Measurements from ENCODE around the gene SNRPD3.

SNRPD3 gene

DNA sequence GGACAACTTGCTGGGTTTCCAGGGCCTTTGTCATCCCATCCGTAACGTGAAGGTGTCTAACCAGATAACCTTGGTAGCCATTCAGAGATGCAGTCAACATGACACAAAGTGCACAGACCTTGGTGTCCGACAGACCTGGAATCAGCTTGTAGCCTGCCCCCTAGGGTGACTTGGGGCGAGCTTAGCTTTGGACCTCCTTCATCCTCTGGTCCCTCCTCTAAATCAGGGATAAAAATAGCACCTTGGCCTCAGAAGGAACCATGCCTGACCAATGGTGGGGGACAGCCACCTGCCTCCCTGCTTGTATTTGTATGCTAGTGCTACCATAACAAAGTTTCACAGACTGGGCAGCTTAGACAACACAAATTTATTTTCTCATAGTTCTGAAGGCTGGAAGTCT lies 3.7 kb downstream of the SNRPD3 start:
- Histone ChIP-seq H2BK12ac (ENCODE audit: low read length) (no peak overlapping the region), H3K23ac (ENCODE audit: low read depth, low read length, poor library complexity) (no peak overlapping the region), H3K27ac (replicated peaks; ENCODE audit: low read length) (no peak overlapping the region), H3K4me2 (ENCODE audit: insufficient read depth, low read length, poor library complexity, severe bottlenecking) (no peak overlapping the region), H3K18ac (ENCODE audit: low read length) (no peak overlapping the region), H3K9me3 (replicated peaks in 1 of 2; ENCODE audit: control insufficient read depth in 2 of 2, insufficient read depth in 1 of 2, low read depth in 1 of 2, low read length in 2 of 2) (peaks cover 0 to 2% of the 10 kb centered on the region in 2 donors), H3K36me3 (replicated peaks in 1 of 2; ENCODE audit: control insufficient read depth in 2 of 2, insufficient read depth in 2 of 2, low read length in 2 of 2) (peaks cover 32 to 74% of the 10 kb centered on the region in 2 donors), H3K4me1 (ENCODE audit: control insufficient read depth in 2 of 2, insufficient read depth in 1 of 2, low read depth in 1 of 2, low read length in 2 of 2) (peaks cover 4 to 10% of the 10 kb centered on the region in 2 donors), H3K27me3 (ENCODE audit: control insufficient read depth in 3 of 3, insufficient read depth in 3 of 3, low read depth in 1 of 3, low read length in 3 of 3) (no peaks in the 10 kb centered on the region), H2AFZ (ENCODE audit: low read length) (no peak overlapping the region), H2BK15ac (ENCODE audit: low read length) (no peak overlapping the region), H3K79me1 (ENCODE audit: low read depth, low read length) (peaks cover 14% of the 10 kb centered on the region), H4K91ac (ENCODE audit: low read depth, low read length, poor library complexity) (no peak overlapping the region), H2BK120ac (ENCODE audit: low read depth, low read length) (no peak overlapping the region), H3K4ac (ENCODE audit: low read length) (no peak overlapping the region), H4K8ac (ENCODE audit: low read depth, low read length) (no peak overlapping the region), H3K4me3 (ENCODE audit: low read length in 2 of 2) (no peak overlapping the region), H2AK5ac (ENCODE audit: low read depth, low read length) (no peak overlapping the region), H3K9ac (ENCODE audit: low read depth, low read length, poor library complexity) (no peak overlapping the region), H2BK5ac (ENCODE audit: low read length) (no peak overlapping the region), H3K14ac (ENCODE audit: low read length) (no peak overlapping the region)
- WGBS, 2 donors (ENCODE audit: extremely low coverage in 2 of 2, insufficient read length in 2 of 2, insufficient replicate concordance in 1 of 2), result no CpG with 5 or more reads among the region's 4 CpGs
- DNase-seq (ENCODE audit: low spot score), result no peak

DNA sequence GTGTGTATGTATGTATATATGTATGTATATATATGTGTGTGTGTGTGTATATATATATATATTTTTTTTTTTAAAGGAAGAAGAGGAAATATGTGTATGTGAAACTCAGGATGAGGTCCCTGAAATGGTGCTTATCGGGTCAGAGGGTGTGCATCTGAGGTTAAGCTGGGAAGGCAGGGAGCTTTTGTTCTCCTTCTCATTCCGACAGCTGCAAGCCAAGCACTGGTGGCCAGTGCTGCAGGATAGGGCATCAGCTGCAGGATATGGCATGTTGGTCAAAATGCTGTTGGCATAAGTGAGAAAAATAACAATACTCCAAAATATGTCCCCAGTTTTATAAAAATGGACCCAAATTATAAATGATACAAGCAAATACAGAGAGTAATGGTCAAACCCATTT lies 7.4 kb downstream of the SNRPD3 start:
- H4K8ac ChIP-seq (ENCODE audit: low read depth, low read length), result no peak overlapping the region
- H3K27ac ChIP-seq (replicated peaks; ENCODE audit: low read length), result no peak overlapping the region
- H3K27me3 ChIP-seq (ENCODE audit: control insufficient read depth in 3 of 3, insufficient read depth in 3 of 3, low read depth in 1 of 3, low read length in 3 of 3), result no peaks in the 10 kb centered on the region
- peaks cover 21% of the 10 kb centered on the region for H3K79me1 ChIP-seq (ENCODE audit: low read depth, low read length)
- no peak overlapping the region for H2BK15ac ChIP-seq (ENCODE audit: low read length)
- no peak overlapping the region for H2AFZ ChIP-seq (ENCODE audit: low read length)
- no peak overlapping the region for H3K18ac ChIP-seq (ENCODE audit: low read length)
- DNase-seq (ENCODE audit: low spot score), result no peak
- no peak overlapping the region for H2AK5ac ChIP-seq (ENCODE audit: low read depth, low read length)
- H3K36me3 ChIP-seq (replicated peaks in 1 of 2; ENCODE audit: control insufficient read depth in 2 of 2, insufficient read depth in 2 of 2, low read length in 2 of 2), result peaks cover 36 to 94% of the 10 kb centered on the region in 2 donors
- no peak overlapping the region for H3K9ac ChIP-seq (ENCODE audit: low read depth, low read length, poor library complexity)
- H3K9me3 ChIP-seq (replicated peaks in 1 of 2; ENCODE audit: control insufficient read depth in 2 of 2, insufficient read depth in 1 of 2, low read depth in 1 of 2, low read length in 2 of 2), result peaks cover 0 to 3% of the 10 kb centered on the region in 2 donors
- WGBS, 2 donors (ENCODE audit: extremely low coverage in 2 of 2, insufficient read length in 2 of 2, insufficient replicate concordance in 1 of 2), result no CpG with 5 or more reads among the region's 2 CpGs
- H2BK120ac ChIP-seq (ENCODE audit: low read depth, low read length), result no peak overlapping the region
- no peak overlapping the region for H2BK12ac ChIP-seq (ENCODE audit: low read length)
- H3K4me2 ChIP-seq (ENCODE audit: insufficient read depth, low read length, poor library complexity, severe bottlenecking), result no peak overlapping the region
- no peak overlapping the region for H3K23ac ChIP-seq (ENCODE audit: low read depth, low read length, poor library complexity)
- no peak overlapping the region for H3K14ac ChIP-seq (ENCODE audit: low read length)
- H3K4me3 ChIP-seq (ENCODE audit: low read length in 2 of 2), result no peak overlapping the region
- no peak overlapping the region for H3K4ac ChIP-seq (ENCODE audit: low read length)
- no peak overlapping the region for H2BK5ac ChIP-seq (ENCODE audit: low read length)
- no peaks in the 10 kb centered on the region for H3K4me1 ChIP-seq (ENCODE audit: control insufficient read depth in 2 of 2, insufficient read depth in 1 of 2, low read depth in 1 of 2, low read length in 2 of 2)
- H4K91ac ChIP-seq (ENCODE audit: low read depth, low read length, poor library complexity), result no peak overlapping the region

DNA sequence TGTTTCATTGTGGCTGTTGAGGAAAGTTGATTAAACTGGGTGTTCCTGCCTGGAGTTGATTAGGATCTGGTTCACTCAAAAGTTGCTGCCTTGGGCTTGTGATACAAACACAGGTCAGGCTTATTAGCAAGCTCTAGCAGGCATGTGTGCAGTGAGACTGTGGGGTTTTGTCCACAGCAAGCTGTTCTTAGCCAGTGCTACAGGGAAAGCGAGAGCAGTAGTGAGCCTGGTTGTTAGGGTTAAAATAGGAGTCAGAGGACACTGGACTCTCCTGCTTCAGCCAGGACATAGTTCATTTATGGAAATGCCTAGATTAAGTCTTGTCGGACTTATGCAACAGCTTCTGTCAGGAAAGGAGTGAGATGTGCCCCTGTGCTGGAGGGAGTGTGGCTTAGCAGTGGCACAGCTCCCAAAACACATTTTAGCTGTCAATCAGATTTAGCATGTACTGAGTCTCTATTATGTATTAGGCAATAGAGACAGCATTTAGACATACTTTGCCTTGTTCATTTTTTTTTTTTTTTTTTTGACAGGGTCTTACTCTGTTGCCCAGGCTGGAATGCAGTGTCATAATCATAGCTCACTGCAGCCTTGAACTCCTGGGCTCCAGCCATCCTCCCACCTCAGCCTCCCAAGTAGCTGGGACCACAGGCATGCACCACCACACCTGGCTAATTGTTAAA lies 8.7 kb downstream of the SNRPD3 start:
- no CpG with 5 or more reads among the region's 2 CpGs for WGBS, 2 donors (ENCODE audit: extremely low coverage in 2 of 2, insufficient read length in 2 of 2, insufficient replicate concordance in 1 of 2)
- no peak overlapping the region for H3K4ac ChIP-seq (ENCODE audit: low read length)
- H2BK120ac ChIP-seq (ENCODE audit: low read depth, low read length), result no peak overlapping the region
- H3K9me3 ChIP-seq (replicated peaks in 1 of 2; ENCODE audit: control insufficient read depth in 2 of 2, insufficient read depth in 1 of 2, low read depth in 1 of 2, low read length in 2 of 2), result peaks cover 0 to 3% of the 10 kb centered on the region in 2 donors
- no peak overlapping the region for H2BK5ac ChIP-seq (ENCODE audit: low read length)
- H3K79me1 ChIP-seq (ENCODE audit: low read depth, low read length), result peaks cover 18% of the 10 kb centered on the region
- no peak overlapping the region for H2BK12ac ChIP-seq (ENCODE audit: low read length)
- no peak overlapping the region for H2BK15ac ChIP-seq (ENCODE audit: low read length)
- no peak overlapping the region for H2AK5ac ChIP-seq (ENCODE audit: low read depth, low read length)
- H3K9ac ChIP-seq (ENCODE audit: low read depth, low read length, poor library complexity), result no peak overlapping the region
- H3K27me3 ChIP-seq (ENCODE audit: control insufficient read depth in 3 of 3, insufficient read depth in 3 of 3, low read depth in 1 of 3, low read length in 3 of 3), result no peaks in the 10 kb centered on the region
- H3K4me2 ChIP-seq (ENCODE audit: insufficient read depth, low read length, poor library complexity, severe bottlenecking), result no peak overlapping the region
- peaks cover 35 to 90% of the 10 kb centered on the region in 2 donors for H3K36me3 ChIP-seq (replicated peaks in 1 of 2; ENCODE audit: control insufficient read depth in 2 of 2, insufficient read depth in 2 of 2, low read length in 2 of 2)
- no peak overlapping the region for H3K23ac ChIP-seq (ENCODE audit: low read depth, low read length, poor library complexity)
- H3K18ac ChIP-seq (ENCODE audit: low read length), result no peak overlapping the region
- H3K4me3 ChIP-seq (ENCODE audit: low read length in 2 of 2), result peak overlapping the region in 1 of 2 donors; percentile 36
- no peak for DNase-seq (ENCODE audit: low spot score)
- no peak overlapping the region for H4K8ac ChIP-seq (ENCODE audit: low read depth, low read length)
- H3K4me1 ChIP-seq (ENCODE audit: control insufficient read depth in 2 of 2, insufficient read depth in 1 of 2, low read depth in 1 of 2, low read length in 2 of 2), result no peaks in the 10 kb centered on the region
- H2AFZ ChIP-seq (ENCODE audit: low read length), result no peak overlapping the region
- H4K91ac ChIP-seq (ENCODE audit: low read depth, low read length, poor library complexity), result no peak overlapping the region
- H3K27ac ChIP-seq (replicated peaks; ENCODE audit: low read length), result no peak overlapping the region
- no peak overlapping the region for H3K14ac ChIP-seq (ENCODE audit: low read length)

DNA sequence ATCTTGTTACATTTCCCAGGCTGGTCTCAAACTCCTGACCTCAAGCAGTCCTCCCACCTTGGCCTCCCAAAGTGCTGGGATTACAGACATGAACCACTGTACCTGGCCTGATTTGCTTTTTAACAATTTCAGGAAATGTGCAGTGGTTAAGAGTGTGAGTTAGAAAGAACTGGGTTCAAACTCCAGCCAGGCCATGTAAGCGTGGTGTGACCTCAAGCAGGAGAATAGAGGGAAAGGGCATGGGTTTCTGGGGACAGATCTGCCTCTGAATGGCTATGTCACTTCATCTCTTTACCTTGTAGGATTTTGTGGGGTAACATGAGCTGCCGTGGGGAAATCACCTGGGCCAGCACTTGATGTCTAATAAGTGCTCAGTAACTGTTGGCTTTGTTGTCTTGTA lies 9.3 kb downstream of the SNRPD3 start:
- Histone ChIP-seq H3K4me1 (ENCODE audit: control insufficient read depth in 2 of 2, insufficient read depth in 1 of 2, low read depth in 1 of 2, low read length in 2 of 2) (no peaks in the 10 kb centered on the region), H3K14ac (ENCODE audit: low read length) (no peak overlapping the region), H2BK5ac (ENCODE audit: low read length) (no peak overlapping the region), H3K23ac (ENCODE audit: low read depth, low read length, poor library complexity) (no peak overlapping the region), H3K79me1 (ENCODE audit: low read depth, low read length) (peaks cover 16% of the 10 kb centered on the region), H3K27me3 (ENCODE audit: control insufficient read depth in 3 of 3, insufficient read depth in 3 of 3, low read depth in 1 of 3, low read length in 3 of 3) (no peaks in the 10 kb centered on the region), H2BK12ac (ENCODE audit: low read length) (no peak overlapping the region), H3K18ac (ENCODE audit: low read length) (no peak overlapping the region), H3K4ac (ENCODE audit: low read length) (no peak overlapping the region), H3K4me3 (ENCODE audit: low read length in 2 of 2) (no peak overlapping the region), H2BK15ac (ENCODE audit: low read length) (no peak overlapping the region), H3K9me3 (replicated peaks in 1 of 2; ENCODE audit: control insufficient read depth in 2 of 2, insufficient read depth in 1 of 2, low read depth in 1 of 2, low read length in 2 of 2) (peaks cover 0 to 3% of the 10 kb centered on the region in 2 donors), H3K36me3 (replicated peaks in 1 of 2; ENCODE audit: control insufficient read depth in 2 of 2, insufficient read depth in 2 of 2, low read length in 2 of 2) (peaks cover 33 to 90% of the 10 kb centered on the region in 2 donors), H3K4me2 (ENCODE audit: insufficient read depth, low read length, poor library complexity, severe bottlenecking) (no peak overlapping the region), H4K91ac (ENCODE audit: low read depth, low read length, poor library complexity) (no peak overlapping the region), H2BK120ac (ENCODE audit: low read depth, low read length) (no peak overlapping the region), H3K9ac (ENCODE audit: low read depth, low read length, poor library complexity) (no peak overlapping the region), H4K8ac (ENCODE audit: low read depth, low read length) (no peak overlapping the region), H2AFZ (ENCODE audit: low read length) (no peak overlapping the region), H3K27ac (replicated peaks; ENCODE audit: low read length) (no peak overlapping the region), H2AK5ac (ENCODE audit: low read depth, low read length) (no peak overlapping the region)
- WGBS, 2 donors (ENCODE audit: extremely low coverage in 2 of 2, insufficient read length in 2 of 2, insufficient replicate concordance in 1 of 2), result no CpG with 5 or more reads among the region's 2 CpGs
- DNase-seq (ENCODE audit: low spot score), result no peak
